Lung microvascular endothelial cell (primary cell): ENCODE results near the gene APOO. TPM values are rescaled to one million over a fixed set of nuclear protein-coding genes. Genes with fewer than 3 reads are reported as not detected.
A peak's percentile ranks its signal among the peaks of the same experiment; 100 is the strongest.

Source experiments
- DNase-seq, 2 donors: peaks; one replicate each; pipeline versions ENCODE4 v3.0.0 to v3.0.0-alpha.2; 2010; ENCODE audit warnings: low read depth in 2 of 2
- total RNA-seq: library from RNA; depleted of rRNA; stranded (reverse); fragments of >200 nt; gene quantifications from 2 replicates; pipeline ENCODE4 v1.2.1, GENCODE V29; 2014

The APOO gene
- total RNA-seq, 1 donor from 2014 or later, result 4.6 TPM

GRCh38 chrX:23788521-23788920 lies 119.2 kb downstream of the APOO start:
- no peak for DNase-seq

- DNase-seq, result no peak
Observed at GRCh38 chrX:23787745-23788118, 120.0 kb downstream of the APOO start.

GRCh38 chrX:23786268-23786815 lies 121.4 kb downstream of the APOO start:
- DNase-seq, result peak; percentile 58 to 68

- no peak for DNase-seq
Observed at GRCh38 chrX:23785580-23785979, 122.2 kb downstream of the APOO start.

- peak; percentile 44 to 61 for DNase-seq
Observed at GRCh38 chrX:23784470-23785331, 123.0 kb downstream of the APOO start.

GRCh38 chrX:23783589-23784469 lies 123.9 kb downstream of the APOO start:
- peak in 1 of 2 donors; percentile 15 for DNase-seq

Other genes starting within 250 kb of the APOO start
- 203 and 204 TPM in 2 replicates for gene PRDX4, start 240.4 kb downstream of the APOO start, total RNA-seq
- 54.6 and 61.0 TPM in 2 replicates for gene ACOT9, start 164.7 kb downstream of the APOO start, total RNA-seq
- gene SAT1, start 124.8 kb downstream of the APOO start, total RNA-seq, result 85.7 and 147 TPM in 2 replicates
- not detected in 2 replicates for gene CXorf58, start 68 bp upstream of the APOO start, total RNA-seq
- gene KLHL15, start 119.2 kb upstream of the APOO start, total RNA-seq, result 5.0 and 7.1 TPM in 2 replicates
- 155 and 228 TPM in 2 replicates for gene EIF2S3, start 147.0 kb upstream of the APOO start, total RNA-seq
- 31.5 and 39.0 TPM in 2 replicates for gene ZFX, start 241.8 kb upstream of the APOO start, total RNA-seq